Measurements from ENCODE around the gene TRIM52.
A peak's percentile ranks its signal among the peaks of the same experiment; 100 is the strongest.

TRIM52 gene

DNA sequence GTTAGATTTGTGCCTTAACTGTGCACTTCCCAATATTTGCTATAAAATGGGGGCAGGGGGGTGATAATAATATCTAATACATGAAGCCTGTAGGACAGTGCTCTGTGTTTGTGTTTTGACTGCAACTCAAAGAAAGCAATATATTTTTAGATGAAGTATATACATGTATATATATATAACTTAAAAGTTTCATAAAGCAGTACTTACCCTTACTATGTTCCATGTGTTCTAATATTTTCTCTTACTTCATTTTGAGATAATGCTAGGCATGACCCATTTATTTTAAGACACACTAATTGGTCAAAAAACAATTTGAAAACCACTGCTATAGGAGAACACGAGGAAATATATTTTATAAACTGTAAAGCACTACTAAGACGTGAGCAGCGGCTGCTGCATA is 2.4 kb downstream of the TRIM52 start:
- no peak for DNase-seq (ENCODE audit: low spot score)

GRCh38 chr5:181255836-181256578 is 4.9 kb downstream of the TRIM52 start:
- DNase-seq (ENCODE audit: low spot score) = no peak

GRCh38 chr5:181255276-181255675 is 5.7 kb downstream of the TRIM52 start:
- DNase-seq (ENCODE audit: low spot score) = no peak

DNA sequence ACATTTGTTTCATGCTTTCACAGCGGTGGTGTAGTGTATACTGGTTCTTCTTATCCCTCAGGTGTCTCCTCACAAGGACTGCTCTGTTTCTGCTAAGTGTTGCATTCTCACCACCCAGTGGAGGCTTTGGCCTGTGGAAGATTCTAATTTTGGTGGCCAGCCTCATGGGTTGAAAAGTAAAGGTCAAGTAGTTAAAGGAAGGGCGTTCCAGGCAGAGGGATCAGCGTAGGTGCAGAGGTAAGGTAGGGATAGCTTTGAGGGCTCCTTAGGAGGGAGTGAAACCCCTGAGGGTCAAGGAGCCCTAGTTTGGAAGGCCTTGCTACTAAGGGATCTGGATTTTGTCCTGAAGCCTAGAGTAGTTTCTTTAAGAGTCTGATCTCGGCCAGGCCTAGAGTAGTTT is 12.7 kb downstream of the TRIM52 start:
- DNase-seq (ENCODE audit: low spot score) = no peak

GRCh38 chr5:181246276-181247049 is 14.5 kb downstream of the TRIM52 start:
- DNase-seq (ENCODE audit: low spot score) = peak; percentile 82

DNA sequence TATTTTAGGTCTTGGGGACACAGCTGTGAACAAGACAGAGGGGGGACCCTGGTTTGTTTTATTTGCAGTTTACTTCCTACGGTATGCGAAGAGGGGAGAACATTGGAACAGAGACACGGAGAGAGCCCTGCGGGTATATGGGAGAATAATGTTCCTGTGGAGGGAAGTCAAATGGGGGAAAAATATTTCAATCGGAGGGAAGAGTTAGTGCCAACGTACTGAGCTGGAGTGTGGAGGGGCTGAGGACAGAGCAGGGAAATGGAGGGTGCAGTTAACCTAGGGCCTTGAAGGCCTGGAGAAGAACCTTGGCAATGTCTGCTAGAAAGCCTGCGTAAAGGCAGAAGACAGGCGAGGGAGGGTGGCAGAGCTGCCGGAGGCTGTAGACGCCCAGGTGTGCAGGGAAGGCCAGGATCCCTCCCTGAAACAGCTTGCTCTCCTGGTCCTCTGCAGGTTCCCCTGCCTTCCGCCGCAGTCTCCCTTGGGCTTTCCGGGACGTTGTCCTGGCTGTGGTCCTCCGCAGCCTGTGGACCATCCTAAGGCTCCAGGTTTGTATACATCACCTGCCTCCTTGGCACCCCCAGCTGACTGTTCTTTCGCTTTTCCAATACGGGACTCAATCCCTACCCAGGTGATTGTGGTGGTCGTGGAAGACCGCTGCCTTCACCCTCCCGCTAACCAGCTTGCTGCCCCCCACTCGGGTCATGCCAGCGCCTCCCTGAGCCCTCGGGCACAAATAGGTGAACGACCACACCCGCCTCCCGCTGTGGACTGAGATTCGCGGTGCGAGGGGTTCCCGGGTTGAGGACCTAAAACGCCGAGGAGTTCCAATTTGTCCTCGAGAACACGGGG is 15.3 kb downstream of the TRIM52 start:
- DNase-seq (ENCODE audit: low spot score) = no peak

GRCh38 chr5:181243564-181244343 is 17.2 kb downstream of the TRIM52 start, which contains the start of gene RACK1:
TSS of gene RACK1 (minus strand) at chr5:181243906. CDS start at chr5:181243800, 106 bp downstream.
- DNase-seq (ENCODE audit: low spot score) = peak; percentile 90

- no peak for DNase-seq (ENCODE audit: low spot score)
Observed at GRCh38 chr5:181243018-181243563, 17.9 kb downstream of the TRIM52 start.

- DNase-seq (ENCODE audit: low spot score) = no peak
Observed at GRCh38 chr5:181242031-181242451, 18.9 kb downstream of the TRIM52 start.

DNA sequence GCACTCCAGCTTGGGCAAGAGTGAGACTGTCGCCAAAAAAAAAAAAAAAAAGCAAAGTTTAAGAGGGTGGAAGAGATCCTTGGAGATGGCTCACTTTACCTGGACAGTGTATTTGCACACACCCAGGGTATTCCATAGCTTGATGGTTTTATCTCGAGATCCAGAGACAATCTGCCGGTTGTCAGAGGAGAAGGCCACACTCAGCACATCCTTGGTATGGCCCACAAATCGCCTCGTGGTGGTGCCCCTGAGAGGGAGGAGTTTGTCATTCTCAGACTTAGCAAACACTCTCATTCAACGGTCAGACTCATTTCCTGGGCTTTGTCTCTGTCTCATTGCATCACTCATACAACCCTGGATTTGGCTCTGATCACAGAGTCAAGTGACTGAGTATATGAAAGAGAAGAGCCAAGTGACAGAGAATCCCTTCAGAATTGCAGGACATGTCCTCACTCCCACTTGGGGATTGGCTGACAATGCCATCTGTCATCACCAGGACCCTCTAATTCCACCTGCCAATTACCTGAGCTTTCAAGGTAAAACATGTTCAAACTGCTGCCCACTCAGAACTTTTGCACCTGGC is 19.5 kb downstream of the TRIM52 start:
- DNase-seq (ENCODE audit: low spot score) = no peak

GRCh38 chr5:181239062-181239663 is 21.8 kb downstream of the TRIM52 start:
- DNase-seq (ENCODE audit: low spot score) = no peak

DNA sequence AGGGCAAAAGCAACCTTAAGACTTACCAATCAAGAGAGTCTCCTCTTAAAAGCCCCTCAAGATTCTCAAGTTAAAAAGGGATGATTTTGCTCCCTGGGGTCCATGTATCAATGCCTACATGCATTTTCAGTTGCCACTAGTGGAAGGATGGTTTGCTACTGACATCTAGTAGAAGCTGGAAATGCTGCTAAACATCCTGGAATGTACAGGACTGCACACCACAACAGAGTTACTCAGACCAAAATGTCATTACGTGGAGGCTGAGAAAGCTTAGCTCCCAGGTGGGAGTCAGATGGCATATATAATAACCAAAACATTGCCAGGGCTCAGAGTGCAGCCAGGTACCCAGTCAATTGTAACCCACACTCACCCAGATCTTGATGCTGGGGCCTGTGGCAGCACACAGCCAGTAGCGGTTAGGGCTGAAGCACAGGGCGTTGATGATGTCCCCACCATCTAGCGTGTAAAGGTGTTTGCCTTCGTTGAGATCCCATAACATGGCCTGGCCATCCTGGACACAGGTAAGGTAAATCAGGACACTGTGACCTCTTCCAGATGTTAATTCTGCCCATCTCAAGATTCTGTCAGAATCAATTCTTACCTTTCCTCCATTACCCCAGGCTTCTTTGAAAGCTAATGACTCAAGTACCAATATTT is 23.1 kb downstream of the TRIM52 start:
- DNase-seq (ENCODE audit: low spot score) = no peak

DNA sequence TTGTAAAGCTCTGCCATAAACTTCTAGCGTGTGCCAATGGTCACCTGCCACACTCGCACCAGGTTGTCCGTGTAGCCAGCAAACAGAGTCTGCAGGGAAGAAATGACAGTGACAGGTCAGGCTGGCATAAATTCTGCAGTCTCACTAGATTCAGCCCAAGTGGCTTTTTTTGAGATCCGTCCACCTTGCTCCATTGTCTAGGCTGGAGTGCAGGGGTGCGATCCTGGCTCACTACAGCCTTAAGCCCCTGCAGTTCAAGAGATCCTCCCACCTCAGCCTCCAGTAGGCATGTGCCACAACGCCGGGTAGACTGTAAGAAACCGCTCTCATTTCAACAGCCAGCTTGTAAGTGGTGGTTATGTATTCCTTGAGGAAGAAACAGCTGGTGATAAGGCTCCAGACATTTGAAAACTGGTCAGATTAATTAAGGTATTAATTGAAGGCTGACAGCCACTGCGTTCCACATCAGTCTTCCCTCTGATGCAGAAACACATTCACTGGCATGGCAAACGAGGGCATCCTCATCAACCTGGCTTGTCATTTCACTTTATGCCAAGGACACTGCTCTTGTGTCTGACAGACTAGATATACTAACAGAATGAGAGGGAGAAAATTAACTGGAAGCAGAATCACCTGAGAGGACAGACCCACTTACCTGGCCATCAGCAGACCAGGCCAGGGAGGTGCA is 23.8 kb downstream of the TRIM52 start:
- no peak for DNase-seq (ENCODE audit: low spot score)

DNA sequence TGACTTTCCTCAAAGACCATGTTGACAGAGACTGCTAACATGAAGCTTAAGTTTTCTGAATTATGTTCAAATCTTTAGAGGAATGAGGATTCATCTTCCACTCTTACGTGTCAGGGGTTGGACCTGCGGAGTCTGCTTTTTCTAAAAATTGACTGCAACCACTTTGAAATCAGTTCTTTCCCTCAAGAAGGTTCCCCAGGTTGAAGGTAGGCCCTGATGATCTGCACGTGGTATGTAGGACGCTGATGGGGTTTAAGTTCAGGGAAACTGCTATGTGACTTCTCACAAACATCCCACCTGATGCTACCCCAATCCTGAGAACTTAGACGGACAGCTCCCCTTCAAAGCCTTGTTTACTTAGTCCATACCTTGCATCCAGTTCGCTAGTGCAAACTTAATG is 24.5 kb downstream of the TRIM52 start:
- DNase-seq (ENCODE audit: low spot score) = no peak

GRCh38 chr5:181235689-181236366 is 25.1 kb downstream of the TRIM52 start:
- no peak for DNase-seq (ENCODE audit: low spot score)

GRCh38 chr5:181235323-181235688 is 25.6 kb downstream of the TRIM52 start:
- DNase-seq (ENCODE audit: low spot score) = no peak

DNA sequence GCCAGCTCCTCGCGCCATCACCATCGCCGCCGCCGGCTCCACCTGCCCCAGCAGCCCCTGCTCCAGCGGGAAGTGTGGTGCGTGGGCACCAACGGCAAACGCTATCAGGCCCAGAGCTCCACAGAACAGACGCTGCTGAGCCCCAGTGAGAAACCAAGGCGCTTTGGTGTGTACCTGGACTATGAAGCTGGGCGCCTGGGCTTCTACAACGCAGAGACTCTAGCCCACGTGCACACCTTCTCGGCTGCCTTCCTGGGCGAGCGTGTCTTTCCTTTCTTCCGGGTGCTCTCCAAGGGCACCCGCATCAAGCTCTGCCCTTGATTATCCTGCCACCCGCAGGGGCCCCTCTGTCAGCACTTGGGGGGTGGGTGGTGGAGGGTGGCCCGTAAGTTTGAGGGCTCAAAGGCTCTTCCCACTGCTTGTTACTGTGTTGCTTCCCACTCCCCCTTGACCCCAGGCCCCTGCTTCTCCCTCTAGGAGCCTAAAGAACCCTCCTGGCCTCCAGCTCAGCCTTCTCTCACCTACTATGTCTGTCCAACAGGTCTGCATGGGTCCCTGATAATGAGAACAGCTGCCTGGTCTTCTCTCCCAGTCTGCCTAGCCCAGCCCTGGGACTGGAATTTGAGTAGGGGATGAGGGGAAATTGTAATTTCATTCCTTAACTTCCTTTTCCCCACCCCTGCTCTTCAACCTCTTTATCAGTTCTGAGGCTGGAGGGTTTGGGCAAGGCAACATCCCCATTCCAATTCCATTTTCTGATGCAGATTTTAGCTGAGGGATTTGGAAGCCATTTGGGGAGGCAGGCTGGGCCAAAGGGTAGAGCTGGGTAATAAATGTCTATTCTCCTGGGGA is 26.3 kb downstream of the TRIM52 start:
- DNase-seq (ENCODE audit: low spot score) = no peak
